ENCODE measurements around the gene SETD2. TPM values are rescaled to one million over a fixed set of nuclear protein-coding genes. Genes with fewer than 3 reads are reported as not detected.
A peak's percentile ranks its signal among the peaks of the same experiment; 100 is the strongest.

The SETD2 gene
- polyA plus RNA-seq, 1 of the 3 experiments (the other 2 are of a cell fraction), result 12.1 TPM

DNA sequence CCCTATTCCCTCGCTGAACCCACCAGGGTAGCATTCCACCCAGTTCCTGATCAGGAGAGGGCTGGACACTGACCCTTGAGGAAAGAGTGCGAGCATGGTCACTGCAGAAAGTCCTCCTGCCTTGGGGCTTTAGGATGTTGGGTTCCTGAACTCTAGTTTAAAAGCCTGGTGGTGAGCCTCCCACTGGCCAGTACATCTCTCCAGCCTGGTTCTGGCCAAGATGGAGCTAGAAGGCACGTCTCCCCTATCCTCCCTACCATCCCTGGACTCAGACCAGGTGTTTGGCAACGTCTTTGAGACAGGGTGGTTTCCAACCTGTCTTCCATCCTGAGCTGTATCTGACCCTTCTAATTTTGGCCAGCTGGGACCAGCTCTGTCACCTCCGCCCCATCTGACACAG lies 153.0 kb downstream of the SETD2 start (continued):
- no peak for TF ChIP-seq MXI1 (IDR thresholded peaks at IDR 0.05; ENCODE audit: low read depth, low read length)
- no peak for TF ChIP-seq RFX5 (IDR thresholded peaks at IDR 0.05; ENCODE audit: low read length)
- TF ChIP-seq FOSL2 (IDR thresholded peaks at IDR 0.05; ENCODE audit: borderline replicate concordance, low read depth), result no peak
- no peak for TF ChIP-seq GABPA (IDR thresholded peaks at IDR 0.05; ENCODE audit: low read depth)
- no peak for TF ChIP-seq GATA2 (CRISPR knock-in tag; IDR thresholded peaks at IDR 0.05)
- TF ChIP-seq, protein P1, sequence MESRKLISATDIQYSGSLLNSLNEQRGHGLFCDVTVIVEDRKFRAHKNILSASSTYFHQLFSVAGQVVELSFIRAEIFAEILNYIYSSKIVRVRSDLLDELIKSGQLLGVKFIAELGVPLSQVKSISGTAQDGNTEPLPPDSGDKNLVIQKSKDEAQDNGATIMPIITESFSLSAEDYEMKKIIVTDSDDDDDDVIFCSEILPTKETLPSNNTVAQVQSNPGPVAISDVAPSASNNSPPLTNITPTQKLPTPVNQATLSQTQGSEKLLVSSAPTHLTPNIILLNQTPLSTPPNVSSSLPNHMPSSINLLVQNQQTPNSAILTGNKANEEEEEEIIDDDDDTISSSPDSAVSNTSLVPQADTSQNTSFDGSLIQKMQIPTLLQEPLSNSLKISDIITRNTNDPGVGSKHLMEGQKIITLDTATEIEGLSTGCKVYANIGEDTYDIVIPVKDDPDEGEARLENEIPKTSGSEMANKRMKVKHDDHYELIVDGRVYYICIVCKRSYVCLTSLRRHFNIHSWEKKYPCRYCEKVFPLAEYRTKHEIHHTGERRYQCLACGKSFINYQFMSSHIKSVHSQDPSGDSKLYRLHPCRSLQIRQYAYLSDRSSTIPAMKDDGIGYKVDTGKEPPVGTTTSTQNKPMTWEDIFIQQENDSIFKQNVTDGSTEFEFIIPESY (IDR thresholded peaks at IDR 0.05; ENCODE audit: borderline replicate concordance, low read depth), result no peak
- TF ChIP-seq, protein P2, sequence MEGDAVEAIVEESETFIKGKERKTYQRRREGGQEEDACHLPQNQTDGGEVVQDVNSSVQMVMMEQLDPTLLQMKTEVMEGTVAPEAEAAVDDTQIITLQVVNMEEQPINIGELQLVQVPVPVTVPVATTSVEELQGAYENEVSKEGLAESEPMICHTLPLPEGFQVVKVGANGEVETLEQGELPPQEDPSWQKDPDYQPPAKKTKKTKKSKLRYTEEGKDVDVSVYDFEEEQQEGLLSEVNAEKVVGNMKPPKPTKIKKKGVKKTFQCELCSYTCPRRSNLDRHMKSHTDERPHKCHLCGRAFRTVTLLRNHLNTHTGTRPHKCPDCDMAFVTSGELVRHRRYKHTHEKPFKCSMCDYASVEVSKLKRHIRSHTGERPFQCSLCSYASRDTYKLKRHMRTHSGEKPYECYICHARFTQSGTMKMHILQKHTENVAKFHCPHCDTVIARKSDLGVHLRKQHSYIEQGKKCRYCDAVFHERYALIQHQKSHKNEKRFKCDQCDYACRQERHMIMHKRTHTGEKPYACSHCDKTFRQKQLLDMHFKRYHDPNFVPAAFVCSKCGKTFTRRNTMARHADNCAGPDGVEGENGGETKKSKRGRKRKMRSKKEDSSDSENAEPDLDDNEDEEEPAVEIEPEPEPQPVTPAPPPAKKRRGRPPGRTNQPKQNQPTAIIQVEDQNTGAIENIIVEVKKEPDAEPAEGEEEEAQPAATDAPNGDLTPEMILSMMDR (IDR thresholded peaks at IDR 0.05), result no peak
- no peak for TF ChIP-seq MAX (IDR thresholded peaks at IDR 0.05; ENCODE audit: low read depth)
- no peak for TF ChIP-seq ELF1 (IDR thresholded peaks at IDR 0.05)

- Histone ChIP-seq H3K4me1 (ENCODE audit: control insufficient read depth in 1 of 2, insufficient read depth in 2 of 2, low read depth in 1 of 2, low read length in 1 of 2) (peaks cover 0 to 15% of the 10 kb centered on the region in 2 experiments; a peak in 1 of 4 replicates), H3K9me3 (no peaks in the 10 kb centered on the region), H2AFZ (ENCODE audit: low read depth) (peak overlapping the region; percentile 87; the same call in 1 of the 2 replicates), H3K9ac (no peak overlapping the region), H4K20me1 (ENCODE audit: insufficient read depth) (no peaks in the 10 kb centered on the region), H3K4me2 (peak overlapping the region; percentile 89; the same call in 1 of the 2 replicates), H3K27me3 (ENCODE audit: insufficient read depth) (no peaks in the 10 kb centered on the region), H3K36me3 (replicated peaks in 1 of 2; ENCODE audit: control insufficient read depth in 1 of 2, insufficient read depth in 2 of 2, low read length in 1 of 2) (peaks cover 0 to 12% of the 10 kb centered on the region in 2 experiments), H3K4me3 (ENCODE audit: low read depth in 2 of 2, low read length in 1 of 2) (peak overlapping the region in 1 of 2 experiments; percentile 48; a peak in 1 of 4 replicates), H3K79me2 (ENCODE audit: insufficient read depth) (no peaks in the 10 kb centered on the region), H3K27ac (ENCODE audit: low read depth in 2 of 2, low read length in 1 of 2) (no peak overlapping the region), H3K9me2 (no peaks in the 10 kb centered on the region), H3F3A (replicated peaks; ENCODE audit: insufficient read depth) (no peaks in the 10 kb centered on the region)
- 90% methylated on average over 19 of the region's 23 CpGs for WGBS (ENCODE audit: low lambda C conversion rate)
- ChIA-PET CTCF (interaction anchor here (1.0 to 2.2 kb wide), 3 partner anchors 40 to 100 kb away, joined by 3 to 5 read pairs (median 3); no protein-coding TSS in a partner anchor), POLR2A (interaction anchor here (0.6 to 1.2 kb wide), 2 partner anchors 34 to 370 kb away, joined by 3 read pairs; partner anchors contain the start of gene PTPN23)
- no peak for TF ChIP-seq FOXJ3 (CRISPR knock-in tag; IDR thresholded peaks at IDR 0.05)
- DNase-seq, result no peak
Observed at GRCh38 chr3:47010111-47010712, 153.7 kb downstream of the SETD2 start.
